Activated CD4-positive, CD25-positive, alpha-beta regulatory T cell treated with anti-CD3 and anti-CD28 coated beads, Interleukin-2, amount 50 U/mL, for 72 hours (primary cell): ENCODE data around the gene ENPP6.

Experiments
- DNase-seq: peaks from one replicate; pipeline ENCODE4 v3.0.0; 2021

The ENPP6 gene

GRCh38 chr4:184217634-184218033 lies at the start of gene ENPP6:
TSS of gene ENPP6 (minus strand) at chr4:184217873. CDS start at chr4:184217819, 54 bp downstream.
- DNase-seq: no peak

GRCh38 chr4:184267206-184267608 lies 49.5 kb upstream of the ENPP6 start:
- DNase-seq: no peak

GRCh38 chr4:184265546-184266351 lies 48.1 kb upstream of the ENPP6 start:
- no peak for DNase-seq

- peak; percentile 92 for DNase-seq
Observed at GRCh38 chr4:184263910-184264732, 46.4 kb upstream of the ENPP6 start.

- no peak for DNase-seq
Observed at GRCh38 chr4:184263461-184263860, 45.8 kb upstream of the ENPP6 start.

GRCh38 chr4:184262901-184263300 lies 45.2 kb upstream of the ENPP6 start:
- no peak for DNase-seq

- DNase-seq: no peak
Observed at GRCh38 chr4:184261246-184261645, 43.6 kb upstream of the ENPP6 start.

GRCh38 chr4:184259866-184260265 lies 42.2 kb upstream of the ENPP6 start:
- DNase-seq: no peak

GRCh38 chr4:184259081-184259480 lies 41.4 kb upstream of the ENPP6 start:
- no peak for DNase-seq

- no peak for DNase-seq
Observed at GRCh38 chr4:184255871-184256642, 38.4 kb upstream of the ENPP6 start.

- no peak for DNase-seq
Observed at GRCh38 chr4:184255361-184255760, 37.7 kb upstream of the ENPP6 start.

- no peak for DNase-seq
Observed at GRCh38 chr4:184253072-184253420, 35.4 kb upstream of the ENPP6 start.

- no peak for DNase-seq
Observed at GRCh38 chr4:184252136-184253071, 34.7 kb upstream of the ENPP6 start.

GRCh38 chr4:184251670-184251980 lies 34.0 kb upstream of the ENPP6 start:
- DNase-seq: no peak

GRCh38 chr4:184250795-184251669 lies 33.4 kb upstream of the ENPP6 start:
- DNase-seq: no peak

- no peak for DNase-seq
Observed at GRCh38 chr4:184248216-184248615, 30.5 kb upstream of the ENPP6 start.

- DNase-seq: no peak
Observed at GRCh38 chr4:184247421-184247820, 29.7 kb upstream of the ENPP6 start.

GRCh38 chr4:184246426-184246825 lies 28.8 kb upstream of the ENPP6 start:
- no peak for DNase-seq

GRCh38 chr4:184238072-184238745 lies 20.5 kb upstream of the ENPP6 start:
- no peak for DNase-seq

GRCh38 chr4:184237612-184238011 lies 19.9 kb upstream of the ENPP6 start:
- no peak for DNase-seq

- DNase-seq: no peak
Observed at GRCh38 chr4:184235526-184235925, 17.9 kb upstream of the ENPP6 start.
